ENCODE results near the gene NEK11. TPM values are rescaled to one million over a fixed set of nuclear protein-coding genes. Genes with fewer than 3 reads are reported as not detected.

Gene NEK11
- total RNA-seq, 1 experiment from 2014 or later = 6.3 TPM

DNA sequence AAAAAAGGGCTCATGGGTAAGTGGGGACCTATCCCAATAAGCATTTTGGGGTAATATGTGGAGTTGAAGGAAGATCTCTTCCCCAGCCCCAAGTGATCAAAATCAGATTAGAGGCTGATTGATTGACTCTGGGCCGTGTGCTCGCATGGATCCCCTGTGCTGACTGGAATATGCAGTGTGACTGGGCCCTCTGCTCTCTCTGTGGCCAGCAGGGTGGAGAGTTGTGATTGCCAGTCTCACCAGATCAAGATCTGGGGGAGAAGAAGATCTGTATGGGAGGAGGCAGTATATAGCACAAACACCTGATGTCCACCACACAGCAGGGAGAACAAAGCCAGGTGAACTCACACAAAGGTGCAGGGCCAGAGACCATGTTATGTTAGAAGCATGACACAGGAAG lies 363.7 kb downstream of the NEK11 start:
- Histone ChIP-seq H3K27me3 (replicated peaks) (no peaks in the 10 kb centered on the region), H3K27ac (no peak overlapping the region), H3K4me3 (no peak overlapping the region), H3K4me1 (replicated peaks) (no peaks in the 10 kb centered on the region), H3K9me3 (replicated peaks) (no peaks in the 10 kb centered on the region), H3K36me3 (no peaks in the 10 kb centered on the region)
- no peak for DNase-seq (ENCODE audit: low read depth in 1 of 2, low spot score in 2 of 2)

DNA sequence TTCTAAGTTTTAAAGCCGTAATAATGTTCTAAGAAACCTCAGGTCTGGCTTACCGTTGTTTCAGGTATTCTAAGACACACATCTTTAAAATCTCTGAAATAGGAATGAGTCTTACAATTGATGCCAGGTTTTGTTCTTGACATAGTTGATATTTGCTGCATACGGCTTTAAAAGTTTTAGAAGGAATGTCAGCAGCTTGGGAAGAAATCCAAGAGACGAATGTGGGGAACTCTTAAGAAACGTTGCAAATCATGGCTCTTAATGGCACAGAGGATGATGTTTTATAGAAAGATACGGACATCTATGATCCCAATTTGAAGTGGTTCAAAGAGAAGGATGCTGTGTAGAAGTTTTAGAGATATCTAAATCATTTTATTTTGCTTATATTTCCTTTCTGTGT lies 366.4 kb downstream of the NEK11 start:
- no peak for DNase-seq (ENCODE audit: low read depth in 1 of 2, low spot score in 2 of 2)
- Histone ChIP-seq H3K4me1 (replicated peaks) (no peaks in the 10 kb centered on the region), H3K27ac (no peak overlapping the region), H3K4me3 (no peak overlapping the region), H3K27me3 (replicated peaks) (no peaks in the 10 kb centered on the region), H3K9me3 (replicated peaks) (no peaks in the 10 kb centered on the region), H3K36me3 (no peaks in the 10 kb centered on the region)

GRCh38 chr3:131393868-131394267 lies 367.2 kb downstream of the NEK11 start:
- no peaks in the 10 kb centered on the region for H3K36me3 ChIP-seq
- H3K4me1 ChIP-seq (replicated peaks) = no peaks in the 10 kb centered on the region
- no peaks in the 10 kb centered on the region for H3K27me3 ChIP-seq (replicated peaks)
- no peak overlapping the region for H3K4me3 ChIP-seq
- DNase-seq (ENCODE audit: low read depth in 1 of 2, low spot score in 2 of 2) = no peak
- H3K27ac ChIP-seq = no peak overlapping the region
- H3K9me3 ChIP-seq (replicated peaks) = no peaks in the 10 kb centered on the region

- Histone ChIP-seq H3K4me1 (replicated peaks) (no peaks in the 10 kb centered on the region), H3K36me3 (no peaks in the 10 kb centered on the region), H3K27ac (no peak overlapping the region), H3K9me3 (replicated peaks) (no peaks in the 10 kb centered on the region), H3K27me3 (replicated peaks) (no peaks in the 10 kb centered on the region), H3K4me3 (no peak overlapping the region)
- no peak for DNase-seq (ENCODE audit: low read depth in 1 of 2, low spot score in 2 of 2)
These were observed 367.7 kb downstream of the NEK11 start for GRCh38 chr3:131394400-131394799.

- DNase-seq (ENCODE audit: low read depth in 1 of 2, low spot score in 2 of 2) = no peak
These were observed 369.5 kb downstream of the NEK11 start for GRCh38 chr3:131396170-131396569.

DNA sequence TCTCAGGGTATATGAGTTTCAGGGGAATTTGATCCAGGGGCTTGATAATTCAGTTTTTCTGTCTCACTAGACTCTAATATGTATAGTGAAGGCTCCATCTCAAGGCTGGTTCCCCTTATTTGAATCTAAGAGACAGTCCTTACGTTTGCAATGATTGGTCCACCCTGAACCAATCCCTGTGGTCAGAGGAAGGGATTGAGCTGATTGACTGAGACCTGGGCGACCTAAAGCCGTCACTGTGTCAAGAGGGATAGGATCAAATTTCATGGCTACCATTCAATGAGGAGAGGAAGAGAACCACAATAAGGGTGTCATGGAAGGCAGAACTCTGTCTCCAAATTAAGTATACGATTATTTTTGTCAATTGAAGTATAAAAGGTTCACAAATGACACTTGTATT lies 371.2 kb downstream of the NEK11 start:
- no peaks in the 10 kb centered on the region for H3K27me3 ChIP-seq (replicated peaks)

More at GRCh38 chr3:131396170-131396569, 369.5 kb downstream of the NEK11 start:
- Histone ChIP-seq H3K4me3 (no peak overlapping the region), H3K36me3 (no peaks in the 10 kb centered on the region), H3K27me3 (replicated peaks) (no peaks in the 10 kb centered on the region), H3K27ac (no peak overlapping the region), H3K4me1 (replicated peaks) (no peaks in the 10 kb centered on the region), H3K9me3 (replicated peaks) (no peaks in the 10 kb centered on the region)

More for the DNA sequence above, 371.2 kb downstream of the NEK11 start:
- Histone ChIP-seq H3K4me1 (replicated peaks) (peaks cover 11% of the 10 kb centered on the region), H3K4me3 (no peak overlapping the region), H3K36me3 (no peaks in the 10 kb centered on the region), H3K9me3 (replicated peaks) (no peaks in the 10 kb centered on the region), H3K27ac (no peak overlapping the region)
- no peak for DNase-seq (ENCODE audit: low read depth in 1 of 2, low spot score in 2 of 2)

Other genes with a start within 250 kb of the NEK11 start
- 83.2 and 92.9 TPM in 2 replicates for gene ATP2C1, start 132.8 kb upstream of the NEK11 start, total RNA-seq (2014; rRNA removed; shearing (Covaris generic))
- gene ASTE1, start 52 bp upstream of the NEK11 start, total RNA-seq (2014; rRNA removed; shearing (Covaris generic)) = 4.9 TPM in 2 replicates